Chondrocyte (in vitro differentiated cells): ENCODE data around the gene HLCS. TPM values are rescaled to one million over a fixed set of nuclear protein-coding genes. Genes with fewer than 3 reads are reported as not detected.
"Not testable (repeated sequence)": the region's sequence is repeated elsewhere in the genome, so short reads cannot be mapped to it uniquely, and the experiment has no call there.

ENCODE experiments used
- DNase-seq: peaks from one replicate; pipeline ENCODE4 v3.0.0; 2021; ENCODE audit warnings: mixed read lengths, low spot score
- H3K27ac Mint-ChIP-seq: one replicate; pipeline ENCODE4 v1.8.0; 2021; ENCODE audit warnings: mild to moderate bottlenecking, moderate library complexity, mixed read lengths; ENCODE audit not compliant: unreplicated experiment
- H3K27me3 Mint-ChIP-seq: 2 replicates; pipeline ENCODE4 v1.8.0; 2021; ENCODE audit warnings: low read depth, mixed read lengths
- H3K36me3 Mint-ChIP-seq: 2 replicates; pipeline ENCODE4 v1.8.0; 2021; ENCODE audit warnings: low read depth, mixed read lengths
- H3K4me1 Mint-ChIP-seq: 2 replicates; pipeline ENCODE4 v1.8.0; 2021; ENCODE audit warnings: low read depth, mild to moderate bottlenecking, mixed read lengths
- H3K4me3 Mint-ChIP-seq: one replicate; pipeline ENCODE4 v1.8.0; 2021; ENCODE audit warnings: mild to moderate bottlenecking, moderate library complexity, mixed read lengths; ENCODE audit not compliant: unreplicated experiment
- H3K9me3 Mint-ChIP-seq: 2 replicates; pipeline ENCODE4 v1.8.0; 2021; ENCODE audit warnings: low read depth, mixed read lengths
- total RNA-seq: library from RNA; stranded (reverse); gene quantifications from 3 replicates; pipeline ENCODE4 v1.2.1, GENCODE V29; 2021
- TF ChIP-seq, protein P1 (sequence below): fragments of 200-600 bp; sonication (generic); IDR thresholded peaks from 2 replicates; pipeline ENCODE4 v1.5.0; 2021; ENCODE audit warnings: antibody characterized with exemption, mild to moderate bottlenecking, moderate library complexity

The HLCS gene
- total RNA-seq, 1 donor from 2014 or later = 30.4 TPM

DNA sequence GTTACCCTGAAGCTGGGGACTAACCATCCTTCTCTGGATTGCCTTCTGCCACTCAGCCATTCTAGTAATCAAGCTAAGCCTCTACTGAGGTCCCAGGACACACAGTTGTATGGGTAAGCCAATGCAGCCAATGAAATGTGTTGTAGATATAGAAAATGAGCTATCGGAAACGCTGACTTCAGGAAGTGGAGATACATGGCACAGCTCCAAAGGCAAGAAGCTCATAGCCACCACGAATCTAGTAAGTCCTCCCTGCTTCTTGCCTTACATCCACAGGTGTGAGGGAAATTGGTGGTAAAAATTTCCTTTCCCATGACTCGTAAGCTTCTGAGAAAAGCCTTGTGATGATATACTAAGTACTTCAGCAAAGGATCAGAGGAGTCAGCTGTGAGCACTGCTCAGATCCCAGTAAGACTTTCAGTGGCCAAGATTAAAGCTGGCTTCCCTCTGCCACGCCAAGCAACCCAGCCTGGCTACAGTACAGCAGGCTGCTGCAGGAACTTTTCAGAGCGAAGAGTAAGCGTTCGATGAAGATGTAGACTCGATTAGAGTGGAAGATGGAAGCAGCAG, 149.8 kb downstream of the HLCS start:
- no peaks in the 10 kb centered on the region for H3K9me3 Mint-ChIP-seq
- DNase-seq = no peak
- no peak overlapping the region for H3K27ac Mint-ChIP-seq
- H3K4me3 Mint-ChIP-seq = no peak overlapping the region
- TF ChIP-seq, protein P1, sequence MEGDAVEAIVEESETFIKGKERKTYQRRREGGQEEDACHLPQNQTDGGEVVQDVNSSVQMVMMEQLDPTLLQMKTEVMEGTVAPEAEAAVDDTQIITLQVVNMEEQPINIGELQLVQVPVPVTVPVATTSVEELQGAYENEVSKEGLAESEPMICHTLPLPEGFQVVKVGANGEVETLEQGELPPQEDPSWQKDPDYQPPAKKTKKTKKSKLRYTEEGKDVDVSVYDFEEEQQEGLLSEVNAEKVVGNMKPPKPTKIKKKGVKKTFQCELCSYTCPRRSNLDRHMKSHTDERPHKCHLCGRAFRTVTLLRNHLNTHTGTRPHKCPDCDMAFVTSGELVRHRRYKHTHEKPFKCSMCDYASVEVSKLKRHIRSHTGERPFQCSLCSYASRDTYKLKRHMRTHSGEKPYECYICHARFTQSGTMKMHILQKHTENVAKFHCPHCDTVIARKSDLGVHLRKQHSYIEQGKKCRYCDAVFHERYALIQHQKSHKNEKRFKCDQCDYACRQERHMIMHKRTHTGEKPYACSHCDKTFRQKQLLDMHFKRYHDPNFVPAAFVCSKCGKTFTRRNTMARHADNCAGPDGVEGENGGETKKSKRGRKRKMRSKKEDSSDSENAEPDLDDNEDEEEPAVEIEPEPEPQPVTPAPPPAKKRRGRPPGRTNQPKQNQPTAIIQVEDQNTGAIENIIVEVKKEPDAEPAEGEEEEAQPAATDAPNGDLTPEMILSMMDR = no peak
- H3K36me3 Mint-ChIP-seq = peaks cover 1% of the 10 kb centered on the region
- no peaks in the 10 kb centered on the region for H3K27me3 Mint-ChIP-seq
- no peaks in the 10 kb centered on the region for H3K4me1 Mint-ChIP-seq

DNA sequence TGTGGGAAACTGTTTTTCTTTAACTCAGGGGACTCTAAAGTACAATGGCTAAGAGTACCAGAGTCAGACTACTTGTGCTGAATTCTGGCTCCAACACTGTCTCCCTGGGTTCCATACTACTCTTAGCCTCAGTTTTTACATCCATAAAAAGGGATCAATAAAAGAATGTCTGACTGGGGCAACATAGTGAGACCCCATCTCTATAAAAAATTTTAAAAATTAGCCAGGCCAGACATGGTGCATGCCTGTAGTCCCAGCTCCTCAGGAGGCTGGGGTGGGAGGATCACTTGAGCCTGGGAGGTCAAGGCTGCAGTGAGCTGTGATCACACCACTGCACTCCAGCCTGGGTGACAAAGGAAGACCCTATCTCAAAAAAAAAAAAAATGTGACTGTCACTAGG, 150.4 kb downstream of the HLCS start:
- H3K27me3 Mint-ChIP-seq, H3K27ac Mint-ChIP-seq, DNase-seq, H3K4me1 Mint-ChIP-seq, H3K4me3 Mint-ChIP-seq, H3K36me3 Mint-ChIP-seq, H3K9me3 Mint-ChIP-seq: not testable (repeated sequence)

DNA sequence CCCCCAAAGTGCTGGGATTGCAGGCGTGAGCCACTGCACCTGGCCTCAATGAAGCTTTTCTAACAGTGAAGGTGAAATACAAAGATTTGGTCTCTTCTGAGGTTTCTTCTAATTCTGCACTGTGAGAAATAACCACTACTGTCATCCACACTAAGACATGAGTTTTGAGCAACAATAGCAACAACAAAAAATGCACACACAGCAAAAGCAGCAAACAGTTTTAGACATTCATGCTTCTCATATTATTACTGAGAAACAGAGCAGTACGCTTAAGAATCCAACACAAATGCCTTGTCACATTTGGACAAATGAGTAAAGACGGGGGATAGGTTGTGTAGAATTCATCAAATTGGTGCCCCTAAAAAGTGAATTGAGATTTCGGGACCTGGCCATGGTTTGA, 151.2 kb downstream of the HLCS start:
- no peak overlapping the region for H3K27ac Mint-ChIP-seq
- no peak overlapping the region for H3K4me3 Mint-ChIP-seq
- H3K27me3 Mint-ChIP-seq = no peaks in the 10 kb centered on the region
- H3K36me3 Mint-ChIP-seq = peaks cover 1% of the 10 kb centered on the region
- H3K9me3 Mint-ChIP-seq = no peaks in the 10 kb centered on the region
- DNase-seq = no peak
- H3K4me1 Mint-ChIP-seq = no peaks in the 10 kb centered on the region
- TF ChIP-seq, protein P1 = no peak

DNA sequence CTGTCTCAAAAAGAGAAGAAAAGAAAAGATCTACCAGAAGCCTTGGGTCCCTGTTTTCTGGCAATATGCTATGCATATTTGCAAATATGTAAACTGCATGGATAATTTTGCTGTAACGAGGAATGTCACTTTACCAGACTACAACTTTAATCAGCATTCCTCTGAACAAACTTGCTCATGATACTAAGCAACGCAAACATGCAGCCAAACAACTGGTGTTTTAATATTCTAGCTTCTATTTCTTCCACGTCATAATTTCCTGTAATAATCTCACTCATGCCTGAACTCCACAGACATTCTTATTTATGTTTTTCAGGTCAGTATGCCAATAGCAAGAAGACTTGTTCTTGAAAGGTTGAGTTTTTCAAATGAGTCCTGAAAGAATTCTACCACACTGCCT, 153.4 kb downstream of the HLCS start:
- Mint-ChIP-seq H3K4me1 (peaks cover 5% of the 10 kb centered on the region), H3K27ac (no peak overlapping the region), H3K36me3 (no peaks in the 10 kb centered on the region), H3K9me3 (no peaks in the 10 kb centered on the region), H3K4me3 (no peak overlapping the region), H3K27me3 (no peaks in the 10 kb centered on the region)
- TF ChIP-seq, protein P1 = no peak
- DNase-seq = no peak

DNA sequence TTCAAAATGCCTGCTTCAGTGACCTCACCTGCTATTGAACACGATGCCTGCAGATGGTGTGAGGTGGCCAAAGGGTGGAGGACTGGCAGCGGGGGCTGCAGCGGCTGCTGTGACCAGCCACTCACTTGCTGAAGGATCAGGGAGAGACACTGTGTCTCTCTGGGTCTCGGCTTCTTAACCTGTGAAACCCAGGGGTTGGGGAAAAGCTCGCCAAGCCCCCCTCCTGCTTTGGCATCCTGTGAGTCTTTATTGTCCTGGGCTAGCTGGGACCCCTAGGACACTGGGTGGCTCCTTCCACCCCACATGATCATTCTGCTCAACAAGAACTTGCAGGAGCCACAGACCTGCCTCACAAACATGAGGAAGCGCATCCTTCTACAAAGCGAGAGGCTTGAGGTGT, 154.7 kb downstream of the HLCS start:
- Mint-ChIP-seq H3K36me3 (no peaks in the 10 kb centered on the region), H3K9me3 (no peaks in the 10 kb centered on the region)
- TF ChIP-seq, protein P1 = no peak

DNA sequence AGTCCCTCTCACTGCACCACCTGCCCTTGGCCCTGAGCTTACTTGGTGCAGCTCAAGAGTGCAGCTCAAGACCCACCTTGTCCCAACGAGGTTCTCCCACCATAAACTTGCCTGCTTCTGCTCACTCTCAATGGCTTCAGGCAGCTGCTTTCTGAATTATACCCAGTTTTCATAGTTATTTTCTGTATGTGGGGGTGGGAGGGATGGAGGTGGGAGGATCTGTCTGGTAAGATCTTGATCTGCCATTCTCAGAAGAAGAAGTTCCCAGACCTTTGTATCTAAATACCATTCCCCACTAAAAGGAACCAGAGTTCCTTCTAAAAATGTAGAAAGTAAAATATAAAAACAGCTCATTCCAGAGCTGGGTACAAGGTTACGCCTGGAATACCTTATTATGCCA, 156.0 kb downstream of the HLCS start:
- Mint-ChIP-seq H3K4me1 (peaks cover 17% of the 10 kb centered on the region), H3K36me3 (no peaks in the 10 kb centered on the region), H3K27me3 (no peaks in the 10 kb centered on the region), H3K4me3 (no peak overlapping the region), H3K27ac (no peak overlapping the region), H3K9me3 (no peaks in the 10 kb centered on the region)
- DNase-seq = no peak
- TF ChIP-seq, protein P1 = no peak

More for the DNA sequence above, 154.7 kb downstream of the HLCS start:
- Mint-ChIP-seq H3K4me1 (peaks cover 12% of the 10 kb centered on the region), H3K27ac (no peak overlapping the region), H3K27me3 (no peaks in the 10 kb centered on the region), H3K4me3 (no peak overlapping the region)
- no peak for DNase-seq
